HG03066 (cell line): ENCODE data around the gene BORCS6.

Experiments
- ATAC-seq: cut with Tn5 transposase; IDR thresholded peaks from one replicate; pipeline ENCODE4 v1.9.1; 2021; ENCODE audit warnings: low read depth; ENCODE audit not compliant: unreplicated experiment

The BORCS6 gene

GRCh38 chr17:8155996-8156245, 34.1 kb downstream of the BORCS6 start:
- no peak for ATAC-seq

GRCh38 chr17:8155231-8155995, 34.6 kb downstream of the BORCS6 start:
- ATAC-seq = no peak

- ATAC-seq = no peak
Measured at GRCh38 chr17:8154608-8155155, 35.3 kb downstream of the BORCS6 start.

- ATAC-seq = no peak
Measured at GRCh38 chr17:8153957-8154607, 35.9 kb downstream of the BORCS6 start.

- no peak for ATAC-seq
Measured at GRCh38 chr17:8153525-8153956, 36.4 kb downstream of the BORCS6 start.

GRCh38 chr17:8153031-8153451, 36.9 kb downstream of the BORCS6 start:
- ATAC-seq = no peak

- no peak for ATAC-seq
Measured at GRCh38 chr17:8152112-8152775, 37.7 kb downstream of the BORCS6 start, which contains the start of gene PER1. Gene PER1 (minus strand): TSS chr17:8152404. CDS start chr17:8150706, 1,698 bp downstream.

- no peak for ATAC-seq
Measured at GRCh38 chr17:8151641-8152111, 38.3 kb downstream of the BORCS6 start.

- ATAC-seq = no peak
Measured at GRCh38 chr17:8151120-8151640, 38.8 kb downstream of the BORCS6 start.

- no peak for ATAC-seq
Measured at GRCh38 chr17:8150194-8151119, 39.5 kb downstream of the BORCS6 start.

- no peak for ATAC-seq
Measured at GRCh38 chr17:8149419-8150193, 40.4 kb downstream of the BORCS6 start.

- ATAC-seq = no peak
Measured at GRCh38 chr17:8148560-8148959, 41.4 kb downstream of the BORCS6 start.

- no peak for ATAC-seq
Measured at GRCh38 chr17:8147805-8148404, 42.1 kb downstream of the BORCS6 start.

GRCh38 chr17:8147141-8147804, 42.7 kb downstream of the BORCS6 start:
- ATAC-seq = no peak

GRCh38 chr17:8146381-8147140, 43.4 kb downstream of the BORCS6 start:
- no peak for ATAC-seq

- ATAC-seq = no peak
Measured at GRCh38 chr17:8145811-8146210, 44.2 kb downstream of the BORCS6 start.

GRCh38 chr17:8144401-8145231, 45.4 kb downstream of the BORCS6 start:
- no peak for ATAC-seq
